PC-3 (cell line): ENCODE measurements around the gene NR2C2. TPM values are rescaled to one million over a fixed set of nuclear protein-coding genes. Genes with fewer than 3 reads are reported as not detected.

Source experiments
- ATAC-seq: fragments of 200-7000 bp; cut with Tn5 transposase; 2 replicates; pipeline ENCODE4 v1.9.1; 2020; ENCODE audit warnings: mild to moderate bottlenecking, moderate library complexity
- BruUV-seq: library from RNA; stranded (reverse); fragments of 400-500 nt; replicated peaks from 2 replicates; lab custom pipeline; 2021; lab: Mats Ljungman, UMichigan
- CTCF ChIA-PET: fragments of 300-600 bp; sonication (Branson Sonifier 250); formaldehyde crosslinking; loops from one replicate; lab custom pipeline; 2022; ENCODE audit warnings: antibody characterized with exemption; lab: Charles Lee
- POLR2A ChIA-PET: fragments of 300-600 bp; sonication (Branson Sonifier 250); formaldehyde crosslinking; loops from one replicate; lab custom pipeline; 2022; ENCODE audit warnings: antibody characterized with exemption; ENCODE audit not compliant: unreplicated experiment; lab: Charles Lee
- DNase-seq: peaks from one replicate; pipeline ENCODE4 v3.0.0-alpha.2; 2015
- H2AFZ ChIP-seq: fragments of 300-600 bp; sonication (generic); 2 replicates; pipeline ENCODE4 v1.6.0; 2016; ENCODE audit warnings: antibody characterized with exemption, low read length
- H3F3A ChIP-seq: fragments of 300-600 bp; sonication (generic); one replicate; pipeline ENCODE4 v1.6.0; 2017; ENCODE audit warnings: antibody characterized with exemption, low read length, control low read depth, mild to moderate bottlenecking; ENCODE audit not compliant: unreplicated experiment
- H3K27ac ChIP-seq: fragments of 300-600 bp; sonication (generic); 2 replicates; pipeline ENCODE4 v1.5.1; 2016; ENCODE audit warnings: mild to moderate bottlenecking, low read length
- H3K27me3 ChIP-seq: fragments of 300-600 bp; sonication (generic); 2 replicates; pipeline ENCODE4 v1.6.1; 2016; ENCODE audit warnings: low read length, mixed read lengths
- H3K36me3 ChIP-seq: fragments of 300-600 bp; sonication (generic); 2 replicates; pipeline ENCODE4 v1.6.1; 2016; ENCODE audit warnings: low read depth, mixed run types, low read length, mixed read lengths
- H3K4me1 ChIP-seq: fragments of 300-600 bp; sonication (generic); 2 replicates; pipeline ENCODE4 v1.5.1; 2016; ENCODE audit warnings: low read length; ENCODE audit not compliant: insufficient read depth
- H3K4me2 ChIP-seq: fragments of 300-600 bp; sonication (generic); 2 replicates; pipeline ENCODE4 v1.6.0; 2016; ENCODE audit warnings: low read length
- H3K4me3 ChIP-seq: fragments of 300-600 bp; sonication (generic); 2 replicates; pipeline ENCODE4 v1.5.1; 2016; ENCODE audit warnings: mild to moderate bottlenecking, low read length, mixed read lengths
- H3K79me2 ChIP-seq: fragments of 300-600 bp; sonication (generic); 2 replicates; pipeline ENCODE4 v1.6.1; 2017; ENCODE audit warnings: low read length, mixed read lengths
- H3K9ac ChIP-seq: fragments of 300-600 bp; sonication (generic); 2 replicates; pipeline ENCODE4 v1.6.0; 2016; ENCODE audit warnings: mild to moderate bottlenecking, low read length
- H3K9me2 ChIP-seq: fragments of 300-600 bp; sonication (generic); replicated peaks from 2 replicates; pipeline ENCODE4 v1.6.1; 2016; ENCODE audit warnings: mixed run types, low read length, mixed read lengths
- H3K9me3 ChIP-seq: fragments of 300-600 bp; sonication (generic); 2 replicates; pipeline ENCODE4 v1.6.1; 2016; ENCODE audit warnings: low read length, mixed read lengths
- H4K20me1 ChIP-seq: fragments of 300-600 bp; sonication (generic); 2 replicates; pipeline ENCODE4 v1.6.1; 2016; ENCODE audit warnings: low read length, mixed read lengths
- CTCF ChIP-seq: fragments of 300-600 bp; sonication (generic); conservative IDR thresholded peaks from 2 replicates; pipeline ENCODE4 v1.5.1; 2017; ENCODE audit warnings: antibody characterized with exemption, low read depth, mild to moderate bottlenecking, low read length
- EZH2 ChIP-seq: fragments of 300-600 bp; sonication (generic); IDR thresholded peaks from one replicate; pipeline ENCODE4 v1.6.1; 2017; ENCODE audit warnings: antibody characterized with exemption, mild to moderate bottlenecking, low read length; ENCODE audit not compliant: unreplicated experiment
- EZH2phosphoT487 ChIP-seq: fragments of 300-600 bp; sonication (generic); IDR thresholded peaks from 2 replicates; pipeline ENCODE4 v1.6.1; 2018; ENCODE audit warnings: mild to moderate bottlenecking, antibody characterized with exemption, low read length, borderline replicate concordance
- intact Hi-C: fragments of 100-400 bp; cut with micrococcal nuclease; formaldehyde crosslinking; loops from 2 replicates; pipeline ENCODE4 v1.9.0; 2023
- total RNA-seq: library from RNA; depleted of rRNA; stranded (reverse); fragments of >200 nt; gene quantifications from 2 replicates; pipeline ENCODE4 v1.2.3, GENCODE V29; 2014

The NR2C2 gene
- total RNA-seq, 1 experiment from 2014 or later = 21.9 TPM

GRCh38 chr3:15064299-15064834 lies 117.0 kb downstream of the NR2C2 start:
- intact Hi-C loops = loop anchor here (2.0 kb wide), 1 partner anchor 34 kb away; the partner anchor contains the start of gene RBSN
- Histone ChIP-seq H3K4me2 (peak overlapping the region; percentile 77), H2AFZ (peak overlapping the region; percentile 81), H3K79me2 (peaks cover 40% of the 10 kb centered on the region), H4K20me1 (peaks cover 15% of the 10 kb centered on the region), H3F3A (no peaks in the 10 kb centered on the region), H3K9me2 (no peaks in the 10 kb centered on the region), H3K9me3 (no peaks in the 10 kb centered on the region), H3K27ac (peak overlapping the region; percentile 54), H3K27me3 (no peaks in the 10 kb centered on the region), H3K9ac (peak overlapping the region; percentile 98), H3K36me3 (peaks cover 7% of the 10 kb centered on the region; the same call in 1 of the 2 replicates), H3K4me1 (peaks cover 17% of the 10 kb centered on the region), H3K4me3 (peak overlapping the region; percentile 88)
- BruUV-seq = no TSS peak
- ATAC-seq (peak; percentile 47), DNase-seq (peak; percentile 32)
- TF ChIP-seq EZH2 (no peak), CTCF (no peak), EZH2phosphoT487 (no peak)
- ChIA-PET POLR2A (interaction anchor here (0.6 to 0.8 kb wide), 3 partner anchors 29 to 154 kb away, joined by 3 to 9 read pairs (median 6); partner anchors contain the start of gene CAPN7), CTCF (interaction anchor here (0.6 to 1.0 kb wide), 2 partner anchors 13 to 341 kb away, joined by 3 to 4 read pairs; no protein-coding TSS in a partner anchor)

GRCh38 chr3:15064835-15065549 lies 117.6 kb downstream of the NR2C2 start, which contains the start of gene MRPS25:
TSS of gene MRPS25 (minus strand) at chr3:15065315. CDS start at chr3:15065194, 121 bp downstream.
- H2AFZ ChIP-seq = peak within 1 kb of the TSS; percentile 81
- peaks cover 4% of the 10 kb centered on the region; the same call in 1 of the 2 replicates for H3K36me3 ChIP-seq
- peaks cover 17% of the 10 kb centered on the region for H3K4me1 ChIP-seq
- H4K20me1 ChIP-seq = peaks cover 15% of the 10 kb centered on the region
- H3K9me2 ChIP-seq = no peaks in the 10 kb centered on the region
- CTCF ChIA-PET = interaction anchor here (1.0 kb wide), 1 partner anchor 14 kb away, joined by 4 read pairs; no protein-coding TSS in a partner anchor
- ATAC-seq (peak; percentile 97), DNase-seq (peak; percentile 94)
- POLR2A ChIA-PET = interaction anchor here (0.6 to 0.9 kb wide), 3 partner anchors 53 to 153 kb away, joined by 3 to 9 read pairs (median 6); partner anchors contain the start of gene CAPN7
- H3K4me3 ChIP-seq = peak within 1 kb of the TSS; percentile 88
- H3K9me3 ChIP-seq = no peaks in the 10 kb centered on the region
- peak within 1 kb of the TSS; percentile 98 for H3K9ac ChIP-seq
- H3K4me2 ChIP-seq = peak within 1 kb of the TSS; percentile 77
- peaks cover 34% of the 10 kb centered on the region for H3K79me2 ChIP-seq
- TF ChIP-seq CTCF (no peak), EZH2 (no peak), EZH2phosphoT487 (no peak)
- peak within 1 kb of the TSS; percentile 54 for H3K27ac ChIP-seq
- no peaks in the 10 kb centered on the region for H3K27me3 ChIP-seq
- BruUV-seq = TSS peak; percentile 47
- intact Hi-C loops = loop anchor here (2.0 kb wide), 1 partner anchor 34 kb away; the partner anchor contains the start of gene RBSN
- H3F3A ChIP-seq = no peaks in the 10 kb centered on the region
